Measurements from ENCODE around the gene SIK3. TPM values are rescaled to one million over a fixed set of nuclear protein-coding genes. Genes with fewer than 3 reads are reported as not detected.
A peak's percentile ranks its signal among the peaks of the same experiment; 100 is the strongest.

The SIK3 gene
- total RNA-seq, 1 experiment from 2014 or later = 14.5 TPM

DNA sequence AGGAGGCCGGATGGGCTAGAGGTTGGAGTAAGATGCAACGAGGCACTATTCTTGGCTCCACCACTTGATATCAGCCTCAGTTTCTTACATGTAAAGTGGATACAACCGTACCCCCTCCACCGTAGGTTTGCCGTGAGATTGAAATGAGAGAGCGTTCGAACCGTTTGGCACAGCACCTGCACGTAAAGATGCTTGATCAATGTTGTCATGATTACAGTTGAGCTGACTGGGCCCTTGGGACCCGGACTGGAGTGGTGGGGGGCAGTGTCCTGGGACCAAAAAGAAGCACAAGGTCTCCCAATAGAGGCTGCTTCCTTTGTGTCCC lies 264.8 kb downstream of the SIK3 start:
- H3K4me3 ChIP-seq (ENCODE audit: low read length) = no peak overlapping the region
- no peaks in the 10 kb centered on the region for H4K20me1 ChIP-seq (ENCODE audit: low read length)
- ChIA-PET POLR2A (ENCODE audit: unreplicated experiment) (no interaction called here), CTCF (no interaction called here)
- H3K4me2 ChIP-seq (ENCODE audit: low read length) = no peak overlapping the region
- H3K27ac ChIP-seq (ENCODE audit: low read length) = no peak overlapping the region
- no peaks in the 10 kb centered on the region for H3K9me2 ChIP-seq (replicated peaks; ENCODE audit: low read length)
- H3K9ac ChIP-seq (ENCODE audit: low read length) = no peak overlapping the region
- no peaks in the 10 kb centered on the region for H3K36me3 ChIP-seq (ENCODE audit: low read depth, low read length)
- DNase-seq = no peak
- H2AFZ ChIP-seq (ENCODE audit: low read length) = no peak overlapping the region
- no peak for ATAC-seq
- H3K4me1 ChIP-seq (ENCODE audit: insufficient read depth, low read length) = peaks cover 7% of the 10 kb centered on the region
- intact Hi-C loops (cut with micrococcal nuclease) = no loop called here
- H3F3A ChIP-seq (ENCODE audit: low read length, unreplicated experiment) = no peaks in the 10 kb centered on the region
- H3K9me3 ChIP-seq (ENCODE audit: low read length) = no peaks in the 10 kb centered on the region
- H3K27me3 ChIP-seq (ENCODE audit: low read length) = no peaks in the 10 kb centered on the region
- no peaks in the 10 kb centered on the region for H3K79me2 ChIP-seq (ENCODE audit: low read length)
- TF ChIP-seq EZH2 (IDR thresholded peaks at IDR 0.05; ENCODE audit: low read length, unreplicated experiment) (no peak), EZH2phosphoT487 (IDR thresholded peaks at IDR 0.05; ENCODE audit: borderline replicate concordance, low read length) (no peak)
- TF ChIP-seq, protein P1, sequence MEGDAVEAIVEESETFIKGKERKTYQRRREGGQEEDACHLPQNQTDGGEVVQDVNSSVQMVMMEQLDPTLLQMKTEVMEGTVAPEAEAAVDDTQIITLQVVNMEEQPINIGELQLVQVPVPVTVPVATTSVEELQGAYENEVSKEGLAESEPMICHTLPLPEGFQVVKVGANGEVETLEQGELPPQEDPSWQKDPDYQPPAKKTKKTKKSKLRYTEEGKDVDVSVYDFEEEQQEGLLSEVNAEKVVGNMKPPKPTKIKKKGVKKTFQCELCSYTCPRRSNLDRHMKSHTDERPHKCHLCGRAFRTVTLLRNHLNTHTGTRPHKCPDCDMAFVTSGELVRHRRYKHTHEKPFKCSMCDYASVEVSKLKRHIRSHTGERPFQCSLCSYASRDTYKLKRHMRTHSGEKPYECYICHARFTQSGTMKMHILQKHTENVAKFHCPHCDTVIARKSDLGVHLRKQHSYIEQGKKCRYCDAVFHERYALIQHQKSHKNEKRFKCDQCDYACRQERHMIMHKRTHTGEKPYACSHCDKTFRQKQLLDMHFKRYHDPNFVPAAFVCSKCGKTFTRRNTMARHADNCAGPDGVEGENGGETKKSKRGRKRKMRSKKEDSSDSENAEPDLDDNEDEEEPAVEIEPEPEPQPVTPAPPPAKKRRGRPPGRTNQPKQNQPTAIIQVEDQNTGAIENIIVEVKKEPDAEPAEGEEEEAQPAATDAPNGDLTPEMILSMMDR (conservative IDR thresholded peaks at IDR 0.05; ENCODE audit: low read depth, low read length) = no peak
- no TSS peak for BruUV-seq (replicated peaks)

DNA sequence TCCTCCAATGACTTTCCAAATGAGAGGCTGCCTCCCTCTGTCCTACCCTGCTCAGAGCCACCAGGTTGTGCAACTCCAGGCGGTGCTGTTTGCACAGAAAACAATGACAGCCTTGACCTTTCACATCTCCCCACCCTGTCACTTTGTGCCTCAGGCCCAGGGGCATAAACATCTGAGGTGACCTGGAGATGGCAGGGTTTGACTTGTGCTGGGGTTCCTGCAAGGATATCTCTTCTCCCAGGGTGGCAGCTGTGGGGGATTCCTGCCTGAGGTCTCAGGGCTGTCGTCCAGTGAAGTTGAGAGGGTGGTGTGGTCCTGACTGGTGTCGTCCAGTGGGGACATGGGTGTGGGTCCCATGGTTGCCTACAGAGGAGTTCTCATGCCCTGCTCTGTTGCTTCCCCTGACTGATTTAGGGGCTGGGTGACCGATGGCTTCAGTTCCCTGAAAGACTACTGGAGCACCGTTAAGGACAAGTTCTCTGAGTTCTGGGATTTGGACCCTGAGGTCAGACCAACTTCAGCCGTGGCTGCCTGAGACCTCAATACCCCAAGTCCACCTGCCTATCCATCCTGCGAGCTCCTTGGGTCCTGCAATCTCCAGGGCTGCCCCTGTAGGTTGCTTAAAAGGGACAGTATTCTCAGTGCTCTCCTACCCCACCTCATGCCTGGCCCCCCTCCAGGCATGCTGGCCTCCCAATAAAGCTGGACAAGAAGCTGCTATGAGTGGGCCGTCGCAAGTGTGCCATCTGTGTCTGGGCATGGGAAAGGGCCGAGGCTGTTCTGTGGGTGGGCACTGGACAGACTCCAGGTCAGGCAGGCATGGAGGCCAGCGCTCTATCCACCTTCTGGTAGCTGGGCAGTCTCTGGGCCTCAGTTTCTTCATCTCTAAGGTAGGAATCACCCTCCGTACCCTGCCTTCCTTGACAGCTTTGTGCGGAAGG lies 265.6 kb downstream of the SIK3 start:
- Histone ChIP-seq H3F3A (ENCODE audit: low read length, unreplicated experiment) (no peaks in the 10 kb centered on the region), H2AFZ (ENCODE audit: low read length) (no peak overlapping the region), H4K20me1 (ENCODE audit: low read length) (no peaks in the 10 kb centered on the region), H3K27me3 (ENCODE audit: low read length) (no peaks in the 10 kb centered on the region), H3K27ac (ENCODE audit: low read length) (no peak overlapping the region), H3K9ac (ENCODE audit: low read length) (no peak overlapping the region), H3K4me1 (ENCODE audit: insufficient read depth, low read length) (peaks cover 7% of the 10 kb centered on the region), H3K9me2 (replicated peaks; ENCODE audit: low read length) (no peaks in the 10 kb centered on the region), H3K4me3 (ENCODE audit: low read length) (no peak overlapping the region), H3K9me3 (ENCODE audit: low read length) (no peaks in the 10 kb centered on the region), H3K4me2 (ENCODE audit: low read length) (no peak overlapping the region), H3K36me3 (ENCODE audit: low read depth, low read length) (no peaks in the 10 kb centered on the region), H3K79me2 (ENCODE audit: low read length) (no peaks in the 10 kb centered on the region)
- TF ChIP-seq, protein P1 (conservative IDR thresholded peaks at IDR 0.05; ENCODE audit: low read depth, low read length) = peak; percentile 46
- TF ChIP-seq EZH2 (IDR thresholded peaks at IDR 0.05; ENCODE audit: low read length, unreplicated experiment) = no peak
- peak; percentile 34 for DNase-seq
- no peak for ATAC-seq
- no TSS peak for BruUV-seq (replicated peaks)
- ChIA-PET POLR2A (ENCODE audit: unreplicated experiment) (no interaction called here), CTCF (no interaction called here)
- intact Hi-C loops (cut with micrococcal nuclease) = no loop called here

DNA sequence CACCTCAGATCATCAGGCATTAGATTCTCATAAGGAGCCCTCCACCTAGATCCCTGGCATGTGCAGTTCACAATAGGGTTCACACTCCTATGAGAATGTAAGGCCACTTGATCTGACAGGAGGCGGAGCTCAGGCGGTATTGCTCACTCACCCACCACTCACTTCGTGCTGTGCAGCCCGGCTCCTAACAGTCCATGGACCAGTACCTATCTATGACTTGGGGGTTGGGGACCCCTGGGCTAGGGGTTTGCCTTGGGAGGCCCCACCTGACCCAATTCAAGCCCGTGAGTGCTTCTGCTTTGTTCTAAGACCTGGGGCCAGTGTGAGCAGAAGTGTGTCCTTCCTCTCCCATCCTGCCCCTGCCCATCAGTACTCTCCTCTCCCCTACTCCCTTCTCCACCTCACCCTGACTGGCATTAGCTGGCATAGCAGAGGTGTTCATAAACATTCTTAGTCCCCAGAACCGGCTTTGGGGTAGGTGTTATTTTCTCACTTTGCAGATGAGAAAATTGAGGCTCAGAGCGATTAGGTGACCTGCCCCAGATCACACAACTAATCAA lies 266.4 kb downstream of the SIK3 start:
- no peak for DNase-seq
- Histone ChIP-seq H3K27me3 (ENCODE audit: low read length) (no peaks in the 10 kb centered on the region), H4K20me1 (ENCODE audit: low read length) (no peaks in the 10 kb centered on the region), H3K79me2 (ENCODE audit: low read length) (no peaks in the 10 kb centered on the region), H3K27ac (ENCODE audit: low read length) (no peak overlapping the region), H3K9me3 (ENCODE audit: low read length) (no peaks in the 10 kb centered on the region), H3K4me3 (ENCODE audit: low read length) (no peak overlapping the region), H3K9ac (ENCODE audit: low read length) (no peak overlapping the region), H3F3A (ENCODE audit: low read length, unreplicated experiment) (no peaks in the 10 kb centered on the region), H3K9me2 (replicated peaks; ENCODE audit: low read length) (no peaks in the 10 kb centered on the region), H2AFZ (ENCODE audit: low read length) (no peak overlapping the region), H3K36me3 (ENCODE audit: low read depth, low read length) (no peaks in the 10 kb centered on the region), H3K4me1 (ENCODE audit: insufficient read depth, low read length) (peaks cover 7% of the 10 kb centered on the region), H3K4me2 (ENCODE audit: low read length) (no peak overlapping the region)
- BruUV-seq (replicated peaks) = no TSS peak
- ChIA-PET CTCF (no interaction called here), POLR2A (ENCODE audit: unreplicated experiment) (no interaction called here)
- ATAC-seq = no peak
- intact Hi-C loops (cut with micrococcal nuclease) = no loop called here
- TF ChIP-seq EZH2 (IDR thresholded peaks at IDR 0.05; ENCODE audit: low read length, unreplicated experiment) (no peak), EZH2phosphoT487 (IDR thresholded peaks at IDR 0.05; ENCODE audit: borderline replicate concordance, low read length) (no peak)
- TF ChIP-seq, protein P1 (conservative IDR thresholded peaks at IDR 0.05; ENCODE audit: low read depth, low read length) = no peak
